HG02763 (cell line): Measurements from ENCODE around the gene LSM14A.
"Not testable (repeated sequence)": the region's sequence is repeated elsewhere in the genome, so short reads cannot be mapped to it uniquely, and the experiment has no call there.

Source experiments
- ATAC-seq: cut with Tn5 transposase; IDR thresholded peaks from one replicate; pipeline ENCODE4 v1.9.1; 2021; ENCODE audit warnings: mild to moderate bottlenecking, moderate library complexity; ENCODE audit not compliant: unreplicated experiment

Gene LSM14A

GRCh38 chr19:34228762-34229161 is 56.5 kb downstream of the LSM14A start:
- no peak for ATAC-seq

DNA sequence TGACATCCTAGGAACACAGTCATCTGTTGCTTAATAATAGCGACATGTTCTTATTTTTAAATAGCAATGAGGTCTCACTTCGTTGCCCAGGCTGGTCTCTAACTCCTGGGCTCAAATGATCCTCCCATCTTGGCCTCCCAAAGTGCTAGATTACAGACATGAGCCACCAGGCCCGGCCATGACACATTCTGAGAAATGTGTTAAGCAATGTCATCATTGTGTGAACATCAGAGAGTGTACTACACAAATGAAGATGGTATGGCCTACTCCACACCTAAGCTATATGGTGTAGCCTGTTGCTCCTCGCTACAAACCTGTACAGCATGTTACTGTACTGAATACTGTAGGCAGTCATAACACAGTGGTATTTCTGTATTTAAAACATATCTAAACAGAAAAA is 57.4 kb downstream of the LSM14A start:
- no peak for ATAC-seq

- no peak for ATAC-seq
Observed at GRCh38 chr19:34230820-34231219, 58.5 kb downstream of the LSM14A start.

DNA sequence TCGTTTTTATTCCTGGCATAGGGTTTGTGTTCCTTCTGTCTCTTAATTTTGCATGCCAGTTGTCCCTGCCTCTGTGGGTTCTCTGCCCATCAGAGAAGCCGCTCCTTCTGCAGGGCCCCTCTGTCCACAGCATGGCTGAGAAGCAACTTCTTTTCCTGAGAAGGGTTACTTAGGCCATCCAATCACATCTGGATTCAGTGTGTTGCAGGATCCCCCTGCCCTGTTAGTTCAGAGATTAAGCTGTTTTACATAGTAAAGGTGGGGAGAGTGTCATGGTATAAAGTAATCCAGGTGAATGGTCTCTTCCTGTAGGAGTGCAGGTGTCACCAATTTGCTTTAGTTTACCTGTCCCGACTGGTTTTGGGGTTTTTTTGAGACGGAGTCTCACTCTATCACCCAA is 59.1 kb downstream of the LSM14A start:
- no peak for ATAC-seq

GRCh38 chr19:34232566-34233481 is 60.5 kb downstream of the LSM14A start:
- no peak for ATAC-seq

DNA sequence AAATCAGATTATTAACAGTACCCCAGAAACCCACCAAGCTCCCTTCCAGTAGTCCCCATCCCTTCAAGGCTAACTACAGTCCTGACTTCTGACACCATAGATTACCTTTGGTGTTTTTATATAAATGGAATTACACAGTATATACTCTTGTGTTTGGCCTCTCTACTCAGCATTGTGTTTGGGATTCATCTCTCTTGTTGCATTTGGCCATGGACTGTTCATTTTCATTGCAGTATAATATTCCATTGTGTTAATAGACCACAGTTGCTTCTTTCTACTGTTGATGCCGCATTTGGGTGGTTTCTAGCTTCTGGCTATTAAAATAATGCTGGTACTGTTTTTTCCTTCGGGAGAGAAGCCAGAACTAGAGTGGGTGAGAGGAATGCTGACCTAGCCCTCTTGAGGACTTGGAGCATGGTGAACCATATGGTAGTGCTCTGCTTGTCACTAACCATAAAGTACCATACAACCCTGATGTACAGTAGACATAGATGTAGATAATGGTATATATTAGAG is 63.2 kb downstream of the LSM14A start:
- no peak for ATAC-seq

DNA sequence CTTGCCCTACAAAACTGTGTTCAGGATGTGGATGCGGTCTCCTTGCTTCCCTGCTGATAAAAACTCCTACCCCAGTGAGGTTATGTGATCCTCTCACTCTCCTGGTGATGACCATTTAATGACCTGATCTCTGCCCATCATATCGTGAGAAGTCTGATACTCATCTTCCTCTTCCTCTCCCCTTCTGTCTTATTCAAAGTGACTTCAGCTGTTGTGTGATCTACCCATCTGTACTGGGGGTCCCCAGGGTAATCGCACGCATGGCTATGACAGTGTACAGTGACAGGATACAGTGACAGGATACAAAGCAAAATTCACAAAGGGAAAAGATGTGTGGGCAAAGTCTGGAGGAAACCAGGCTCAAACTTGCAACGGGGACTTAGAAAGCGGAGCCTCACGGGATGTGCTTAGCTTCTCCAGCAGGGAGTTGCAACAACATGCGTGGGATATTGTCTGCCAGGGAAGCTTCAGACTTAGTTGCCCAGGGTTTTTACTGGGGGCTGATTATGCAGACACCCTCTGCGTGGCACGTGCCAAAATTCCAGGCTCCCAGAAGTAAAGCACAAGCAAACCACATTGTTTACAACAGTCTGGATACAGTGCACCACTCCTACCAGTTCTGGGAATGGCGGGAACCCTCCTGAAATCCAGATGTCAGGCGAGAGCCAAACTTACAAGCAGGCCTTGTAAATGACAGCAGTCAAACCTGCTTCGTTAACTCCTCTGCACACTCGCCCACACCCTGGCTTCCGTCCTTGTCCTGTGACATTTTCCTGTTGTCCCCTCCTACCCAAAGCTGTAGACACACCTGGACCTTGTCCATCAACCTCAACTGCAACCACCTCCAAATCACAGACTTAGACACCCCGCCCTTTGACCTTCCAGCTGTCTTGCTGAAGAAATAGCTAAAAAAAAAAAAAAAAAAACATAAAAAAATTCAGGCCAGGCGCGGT is 64.0 kb downstream of the LSM14A start:
- no peak for ATAC-seq

GRCh38 chr19:34237283-34237682 is 65.0 kb downstream of the LSM14A start:
- ATAC-seq: no peak

GRCh38 chr19:34237939-34238338 is 65.6 kb downstream of the LSM14A start:
- no peak for ATAC-seq

DNA sequence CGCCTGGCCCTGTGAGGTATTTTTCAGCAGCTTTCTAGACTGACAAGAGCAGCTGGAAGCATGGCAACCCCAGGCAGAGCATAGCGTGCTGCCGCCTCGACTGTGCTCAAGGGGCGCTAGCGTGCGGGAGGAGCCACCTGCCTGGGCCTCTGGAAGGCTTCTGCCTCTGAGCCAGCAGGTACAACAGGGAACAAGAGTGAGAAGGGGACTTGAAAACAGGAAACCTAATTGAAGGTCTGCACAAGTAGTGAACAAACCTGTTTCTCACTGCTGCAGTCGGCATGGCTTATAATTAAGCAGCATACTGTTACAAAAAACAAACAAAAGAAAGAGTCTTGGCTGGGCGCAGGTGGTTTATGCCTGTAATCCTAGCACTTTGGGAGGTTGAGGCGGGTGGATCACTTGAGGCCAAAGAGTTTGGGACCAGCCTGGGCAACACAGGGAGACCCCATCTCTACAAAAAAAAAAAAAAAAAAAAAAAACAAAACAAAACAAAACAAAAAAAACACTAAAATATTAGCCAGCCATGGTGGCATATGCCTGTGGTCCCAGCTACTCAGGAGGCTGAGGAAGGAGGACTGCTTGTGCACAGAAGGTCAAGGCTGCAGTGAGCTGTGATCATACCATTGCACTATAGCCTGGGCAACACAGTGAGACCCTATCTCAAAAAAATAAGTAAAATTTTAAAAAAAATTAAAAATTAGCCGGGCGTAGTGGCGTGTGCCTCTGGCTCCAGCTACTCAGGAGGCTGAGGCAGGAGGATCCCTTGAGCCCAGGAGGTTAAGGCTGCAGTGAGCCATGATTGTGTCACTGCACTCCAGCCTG is 69.4 kb downstream of the LSM14A start:
- no peak for ATAC-seq

GRCh38 chr19:34243138-34243875 is 71.0 kb downstream of the LSM14A start:
- not testable (repeated sequence) for ATAC-seq

- no peak for ATAC-seq
Observed at GRCh38 chr19:34243876-34244578, 71.7 kb downstream of the LSM14A start.

- ATAC-seq: no peak
Observed at GRCh38 chr19:34244611-34245299, 72.5 kb downstream of the LSM14A start.

GRCh38 chr19:34246340-34246739 is 74.0 kb downstream of the LSM14A start:
- ATAC-seq: no peak

- no peak for ATAC-seq
Observed at GRCh38 chr19:34248941-34249340, 76.6 kb downstream of the LSM14A start.

GRCh38 chr19:34253167-34253566 is 80.9 kb downstream of the LSM14A start:
- ATAC-seq: not testable (repeated sequence)

DNA sequence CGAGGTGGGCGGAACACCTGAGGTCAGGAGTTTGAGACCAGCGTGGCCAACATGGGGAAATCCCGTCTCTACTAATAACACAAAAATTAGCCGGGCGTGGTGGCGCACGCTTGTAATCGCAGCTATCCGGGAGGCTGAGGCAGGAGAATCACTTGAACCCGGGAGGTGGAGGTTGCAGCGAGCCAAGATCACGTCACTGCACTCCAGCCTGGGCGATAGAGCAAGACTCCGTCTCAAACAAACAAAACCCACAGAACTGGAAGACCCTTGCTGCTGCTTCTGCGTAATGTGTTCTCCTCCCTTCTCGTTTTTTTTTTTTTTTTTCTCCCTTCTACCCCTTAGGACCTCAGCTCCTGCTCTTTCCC is 81.4 kb downstream of the LSM14A start:
- ATAC-seq: not testable (repeated sequence)

DNA sequence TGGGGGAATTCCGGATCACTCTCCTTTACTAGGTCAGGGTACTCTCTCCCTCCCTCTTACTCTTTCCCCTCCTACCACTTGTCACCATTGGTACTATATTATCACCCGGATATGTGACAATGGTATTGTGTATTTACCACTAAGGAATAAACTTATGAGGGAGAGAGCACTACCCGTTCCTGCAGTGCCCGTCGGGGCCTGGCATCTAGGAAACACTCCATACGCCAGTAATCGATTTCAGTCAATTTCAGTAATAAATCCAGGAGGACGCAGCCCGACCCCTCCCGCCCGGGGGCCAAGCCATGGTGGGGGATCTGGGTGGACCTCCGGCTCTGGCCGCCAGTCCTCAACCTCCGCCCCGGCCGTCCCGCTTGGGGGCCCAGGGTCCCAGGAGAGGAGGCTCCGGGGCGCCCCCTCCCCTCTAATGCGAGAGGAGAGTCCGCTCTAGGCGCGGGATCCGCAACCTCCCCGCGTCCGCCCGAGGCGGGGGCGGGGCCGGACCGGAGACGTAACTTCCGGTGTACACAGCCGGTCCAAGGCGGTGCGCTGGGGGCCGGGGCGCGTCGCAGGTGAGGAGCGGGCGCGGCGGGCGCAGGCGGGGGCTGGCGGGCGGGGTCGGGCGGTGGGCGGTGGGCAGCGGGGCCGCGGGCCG is 81.9 kb downstream of the LSM14A start, which contains the start of gene GARRE1:
GARRE1 (plus strand) TSS at position 509 of the 652 bp plus-strand sequence. CDS start 45,920 bp downstream, outside the sequence.
- peak; percentile 92 for ATAC-seq
